NCI-H2171 treated with DMSO at 0.1 percent for 48 hours (cell line): ENCODE measurements around the gene ATP5MC2.
A peak's percentile ranks its signal among the peaks of the same experiment; 100 is the strongest.
"Not testable (repeated sequence)": the region's sequence is repeated elsewhere in the genome, so short reads cannot be mapped to it uniquely, and the experiment has no call there.

Experiments used
- DNase-seq: peaks from one replicate; lab custom pipeline; 2025; lab: John Stamatoyannopoulos, UW

Gene ATP5MC2

DNA sequence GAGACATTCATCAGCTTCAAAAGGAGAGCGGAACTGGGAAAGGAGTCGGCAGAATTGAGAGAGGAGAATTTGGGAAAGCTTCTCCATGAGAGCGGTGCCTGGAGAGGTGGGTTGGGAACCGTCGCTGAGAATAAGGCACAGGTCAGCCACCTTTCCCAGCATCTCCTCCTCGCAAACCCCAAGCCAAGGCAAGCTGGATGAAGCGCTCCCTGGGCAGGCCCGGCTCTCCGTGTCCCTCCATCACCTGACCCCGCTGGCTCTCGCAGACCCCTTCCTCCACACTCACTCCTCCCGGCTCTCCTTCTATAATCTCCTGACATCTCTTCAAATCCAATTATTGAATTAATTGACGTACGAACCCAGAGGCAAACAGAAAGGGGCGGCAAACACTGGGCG, 18.9 kb upstream of the ATP5MC2 start:
- no peak for DNase-seq

DNA sequence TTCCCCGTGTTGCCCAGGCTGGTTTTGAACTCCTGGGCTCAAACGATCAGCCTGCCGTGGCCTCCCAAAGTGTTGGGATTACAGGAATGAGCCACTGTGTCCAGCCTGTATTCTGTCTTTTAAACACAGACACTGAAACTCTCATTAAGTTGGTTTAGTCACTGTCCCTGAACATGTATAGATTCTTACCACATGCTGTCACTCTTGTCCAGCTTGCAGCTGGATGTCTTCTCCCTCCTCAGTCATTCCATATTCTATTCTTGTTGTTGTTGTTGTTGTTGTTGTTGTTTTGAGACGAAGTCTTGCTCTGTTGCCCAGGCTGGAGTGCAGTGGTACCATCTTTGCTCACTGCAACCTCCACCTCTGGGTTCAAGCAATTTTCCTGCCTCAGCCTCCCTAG, 12.3 kb upstream of the ATP5MC2 start:
- no peak for DNase-seq

DNA sequence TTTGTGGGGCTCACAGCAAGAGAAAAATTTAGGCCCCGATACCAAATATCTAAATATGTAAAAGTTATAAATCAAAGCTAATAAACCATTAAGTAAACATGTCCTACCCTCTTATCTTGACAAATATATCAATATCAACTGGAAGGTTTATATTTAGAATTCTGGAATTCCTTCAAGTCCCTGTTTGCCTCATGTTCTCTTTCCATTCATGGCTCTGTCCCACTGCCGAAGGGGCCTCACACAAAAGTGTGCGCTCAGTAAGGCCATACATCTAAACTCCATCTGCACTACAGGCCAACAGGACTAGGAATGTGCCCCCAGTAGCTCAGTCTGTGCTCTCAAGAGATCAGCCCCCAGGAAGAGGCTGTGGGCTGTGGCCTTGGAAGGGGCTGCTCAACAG, 10.6 kb upstream of the ATP5MC2 start:
- DNase-seq: no peak

DNA sequence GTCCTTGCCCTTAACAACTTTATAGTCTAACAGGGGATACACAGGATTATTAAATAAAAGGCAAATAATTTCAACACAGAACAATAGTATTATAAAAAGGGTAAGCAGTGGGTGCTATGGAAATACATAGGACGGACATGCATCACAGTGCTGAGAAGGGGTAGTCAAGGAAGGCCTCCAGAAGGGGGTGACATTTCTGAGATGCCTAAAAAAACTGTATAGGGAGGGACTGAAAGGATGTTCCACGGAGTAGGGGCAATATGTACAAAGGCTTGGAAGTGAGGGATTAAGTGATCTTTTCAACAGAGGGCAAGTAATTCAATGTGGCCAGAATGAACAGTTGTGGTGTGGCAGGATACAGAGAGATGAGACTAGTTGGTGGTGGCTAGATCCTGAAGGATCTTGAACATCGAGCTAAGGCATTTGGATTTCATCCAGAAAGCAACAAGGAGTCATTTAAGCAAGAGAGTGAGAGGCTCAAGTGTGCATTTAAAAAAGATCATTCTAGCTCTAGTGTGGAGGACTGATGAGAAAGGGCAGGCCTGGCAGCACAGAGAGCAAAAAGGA, 8.9 kb upstream of the ATP5MC2 start:
- no peak for DNase-seq

DNA sequence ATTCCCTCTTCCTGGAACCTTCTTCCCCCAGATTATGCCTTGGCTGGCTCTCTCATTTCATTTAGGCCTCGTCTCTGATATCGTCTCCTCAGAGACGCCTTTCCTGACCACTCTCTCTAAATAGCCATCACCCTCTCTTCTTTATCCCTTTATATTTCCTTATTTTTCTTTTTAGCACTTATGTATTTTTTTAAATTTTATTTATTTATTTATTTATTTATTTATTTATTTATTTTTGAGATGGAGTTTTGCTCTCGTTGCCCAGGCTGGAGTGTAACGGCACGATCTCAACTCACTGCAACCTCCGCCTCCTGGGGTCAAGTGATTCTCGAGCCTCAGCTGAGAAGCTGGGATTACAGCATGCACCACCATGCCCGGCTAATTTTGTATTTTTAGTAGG, 8.1 kb upstream of the ATP5MC2 start:
- no peak for DNase-seq

DNA sequence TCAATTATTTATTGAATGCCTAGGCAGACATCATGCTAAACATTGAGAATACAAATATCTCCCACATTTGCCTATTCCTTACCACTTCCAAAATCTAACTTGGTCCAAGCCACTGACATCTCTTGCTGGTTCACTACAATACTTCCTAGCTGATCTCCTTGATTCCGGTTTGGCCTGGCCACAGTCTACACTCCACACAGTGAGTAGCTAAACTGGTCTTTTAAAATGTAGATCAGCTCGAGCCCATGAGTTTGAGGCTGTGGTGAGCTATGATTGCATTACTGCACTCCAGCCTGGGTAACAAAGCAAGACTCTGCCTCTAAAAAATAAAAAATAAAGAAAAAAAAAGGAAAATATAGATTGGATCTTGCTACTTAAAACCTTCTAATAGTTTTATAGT, 7.6 kb upstream of the ATP5MC2 start:
- no peak for DNase-seq

DNA sequence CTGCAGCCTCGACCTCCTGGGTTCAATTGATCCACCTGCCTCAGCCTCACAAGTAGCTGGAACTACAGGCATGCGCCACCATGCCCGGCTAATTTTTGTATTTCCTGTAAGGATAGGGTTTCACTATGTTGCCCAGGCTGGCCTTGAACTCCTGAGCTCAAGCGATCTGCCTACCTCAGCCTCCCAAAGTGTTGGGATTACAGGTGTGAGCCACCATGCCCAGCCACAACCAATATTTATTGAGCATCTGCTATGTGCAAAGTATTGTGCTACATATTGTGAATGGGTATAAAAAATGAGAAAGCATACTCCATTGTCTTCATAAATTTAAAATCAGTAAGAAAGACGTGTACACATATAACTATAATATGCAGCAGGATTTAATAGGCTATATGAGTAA, 4.2 kb upstream of the ATP5MC2 start:
- not testable (repeated sequence) for DNase-seq

DNA sequence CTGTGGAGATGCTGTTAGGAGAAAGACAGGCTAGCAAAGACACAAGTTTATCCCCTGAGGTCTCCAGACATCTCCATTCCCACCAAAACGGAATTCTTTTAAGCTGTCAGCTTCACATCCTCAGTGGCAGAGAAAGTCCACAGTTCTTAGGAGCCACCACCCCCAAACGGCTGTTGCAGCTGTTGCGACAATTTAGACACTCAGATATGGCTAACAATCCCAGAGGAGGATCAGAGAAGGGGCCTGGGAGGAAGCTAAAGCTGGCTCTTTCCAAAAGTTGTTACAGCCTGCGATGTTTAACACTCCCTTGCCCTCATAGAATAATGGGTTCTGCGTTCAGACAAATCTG, 1.9 kb upstream of the ATP5MC2 start:
- DNase-seq: peak; percentile 59

DNA sequence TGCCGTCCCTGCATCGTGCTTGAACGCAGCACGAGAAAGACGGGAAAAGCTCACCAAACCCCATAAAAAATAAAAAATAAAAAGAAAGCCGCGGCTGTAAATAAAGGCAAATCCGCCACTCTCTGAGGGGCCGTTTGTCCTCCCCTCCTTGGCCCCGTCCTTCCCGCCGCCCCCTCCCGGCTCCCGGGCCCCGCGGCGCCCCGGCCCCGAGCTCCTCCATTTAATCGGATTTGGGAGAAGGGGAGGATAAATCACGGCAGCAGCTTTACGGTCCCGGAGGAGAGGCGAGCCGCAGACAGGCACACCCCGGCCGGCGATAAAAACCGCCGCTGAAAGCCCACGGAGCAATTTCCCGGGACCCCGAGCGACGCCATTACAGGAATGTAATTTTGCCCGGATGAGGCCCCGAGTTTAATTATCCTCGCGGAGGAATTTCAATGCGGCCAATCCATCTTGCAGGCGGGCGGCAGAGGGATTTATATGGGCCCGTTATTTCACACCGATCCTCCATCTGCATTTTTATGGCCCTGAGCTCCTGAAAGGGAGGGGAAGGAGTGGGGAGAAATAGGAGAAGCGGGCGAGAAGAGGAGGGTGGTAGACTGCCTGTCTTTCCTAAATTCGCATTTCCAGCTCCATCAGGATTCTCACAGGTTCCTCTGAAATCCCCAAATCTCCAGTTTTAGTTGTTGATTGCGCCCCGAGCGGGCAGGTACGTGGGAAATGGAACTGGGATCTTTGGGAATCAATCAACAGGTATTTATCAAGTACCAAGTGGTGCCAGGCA, 1.3 kb upstream of the ATP5MC2 start:
- peak; percentile 67 for DNase-seq

DNA sequence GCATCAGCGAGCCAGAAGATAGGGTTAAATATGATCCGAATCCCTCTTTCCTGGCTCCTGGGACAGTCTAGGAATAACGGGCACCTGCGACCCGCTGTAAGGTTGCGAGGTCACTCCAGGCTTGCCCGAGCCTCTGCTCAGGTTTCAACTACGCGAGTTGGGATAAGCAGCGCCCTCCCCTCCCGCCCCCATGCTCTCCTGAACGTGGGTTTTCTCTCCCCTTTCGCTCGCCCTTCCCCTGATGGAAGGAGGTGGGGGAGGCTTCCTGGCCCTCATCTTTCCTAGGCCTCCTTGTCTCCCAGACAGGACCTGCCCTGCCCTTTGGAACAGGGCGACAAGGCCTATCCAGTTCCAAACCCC, 753 bp upstream of the ATP5MC2 start:
- DNase-seq: peak; percentile 84

DNA sequence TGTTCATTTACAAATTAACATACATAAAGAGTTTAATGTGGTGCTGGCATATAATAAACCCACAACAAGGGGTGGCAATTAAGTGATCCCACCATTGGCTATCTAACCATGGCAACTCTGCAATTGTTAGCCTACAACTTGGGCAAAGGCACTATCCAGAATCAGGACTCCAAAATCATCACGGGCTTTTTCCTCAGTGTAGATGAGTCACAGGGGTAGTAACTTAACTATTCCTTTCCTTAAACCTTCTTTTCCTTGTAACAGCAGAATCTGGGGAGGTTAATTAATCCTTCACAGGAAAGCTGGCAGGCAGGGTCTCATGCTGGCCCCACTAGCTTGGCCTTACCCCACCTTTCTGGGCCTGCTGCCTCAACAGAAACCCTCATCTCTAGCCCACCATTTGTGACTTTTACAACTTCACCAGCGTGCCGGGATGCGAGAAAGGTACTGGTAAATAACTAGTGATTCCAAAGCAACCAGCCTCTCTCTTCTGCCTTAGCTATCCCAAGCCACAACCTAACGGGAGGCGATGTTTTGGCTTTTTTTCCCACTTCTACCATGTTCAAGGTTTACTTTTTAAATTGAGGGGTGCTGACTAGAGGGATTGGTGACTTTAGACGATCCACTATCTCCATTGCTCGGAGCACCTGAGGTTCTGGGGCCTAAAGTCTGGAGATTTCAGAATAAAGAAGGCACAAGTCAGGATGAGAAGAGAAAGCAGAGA, 744 bp downstream of the ATP5MC2 start:
- DNase-seq: no peak

DNA sequence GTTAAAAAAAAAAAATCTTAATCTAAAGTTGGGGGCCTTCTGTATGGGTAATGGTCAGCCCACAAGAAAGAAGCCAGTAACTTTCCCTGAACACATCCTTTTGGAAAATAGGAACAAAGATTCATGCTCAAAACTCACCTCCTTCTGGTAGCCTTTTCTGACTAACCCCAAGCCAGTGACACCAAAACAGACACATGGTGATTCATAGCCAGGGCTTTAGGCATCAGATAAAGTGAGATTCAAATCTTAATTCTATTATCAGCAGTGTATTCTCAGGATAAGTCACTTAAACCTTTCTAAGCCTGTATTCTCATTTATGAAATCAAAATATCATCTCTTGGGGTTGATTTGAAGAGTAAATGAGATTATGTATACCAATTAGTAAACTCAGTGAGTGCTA, 4.9 kb downstream of the ATP5MC2 start:
- DNase-seq: no peak

DNA sequence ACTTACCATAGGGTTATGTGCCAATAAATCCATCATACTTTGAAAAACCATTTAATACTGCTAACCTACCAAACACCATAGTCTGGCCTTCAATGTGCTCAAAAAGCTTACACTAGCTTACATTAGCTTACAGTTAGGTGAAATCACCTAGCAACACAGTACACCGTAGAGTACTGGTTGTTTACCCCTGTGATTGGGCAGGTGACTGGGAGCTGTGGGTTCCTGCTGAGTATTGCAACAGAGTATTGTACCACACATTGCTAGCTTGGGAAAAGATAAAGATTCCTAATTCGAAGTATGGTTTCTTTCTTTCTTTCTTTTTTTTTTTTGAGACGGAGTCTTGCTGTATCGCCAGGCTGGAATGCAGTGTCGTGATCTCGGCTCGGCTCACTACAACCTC, 5.6 kb downstream of the ATP5MC2 start:
- DNase-seq: no peak

DNA sequence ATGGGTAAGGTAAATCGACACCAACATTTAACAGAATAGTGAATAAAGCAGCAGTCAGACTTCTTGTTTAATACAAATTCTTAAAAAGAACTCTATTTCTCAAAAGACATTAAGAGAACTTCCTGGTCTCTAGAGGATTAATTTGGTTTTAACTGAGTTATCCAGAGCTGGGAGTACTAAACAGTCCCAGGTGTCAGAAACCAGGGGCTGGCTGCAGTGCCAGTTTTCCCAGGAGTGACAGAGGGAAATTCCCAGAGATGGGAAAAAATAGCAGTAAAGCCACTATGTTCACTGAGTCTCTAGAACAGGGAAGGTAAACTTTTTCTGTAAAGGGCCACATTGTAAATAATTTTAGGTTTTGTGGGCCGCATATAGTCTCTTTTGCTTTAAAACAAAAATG, 8.8 kb downstream of the ATP5MC2 start:
- DNase-seq: no peak

DNA sequence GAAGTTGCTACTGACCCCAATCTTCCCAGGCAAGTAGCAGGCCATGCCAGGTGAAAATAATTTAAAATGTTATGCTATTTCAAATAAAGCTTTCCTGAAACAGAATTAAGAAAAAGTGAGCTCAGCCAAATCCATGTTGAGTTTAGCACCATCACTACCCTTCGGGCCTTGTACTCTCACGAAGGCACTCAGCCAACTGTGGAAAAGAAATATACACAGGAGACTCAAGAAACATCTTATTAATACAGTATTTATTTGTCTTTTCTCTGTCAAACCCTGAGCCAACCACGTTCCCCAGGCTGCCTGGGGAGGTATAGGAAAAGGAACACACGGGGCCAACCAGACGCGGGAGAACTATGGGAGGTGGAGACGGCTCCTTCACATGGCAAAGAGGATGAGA, 10.9 kb downstream of the ATP5MC2 start:
- no peak for DNase-seq

DNA sequence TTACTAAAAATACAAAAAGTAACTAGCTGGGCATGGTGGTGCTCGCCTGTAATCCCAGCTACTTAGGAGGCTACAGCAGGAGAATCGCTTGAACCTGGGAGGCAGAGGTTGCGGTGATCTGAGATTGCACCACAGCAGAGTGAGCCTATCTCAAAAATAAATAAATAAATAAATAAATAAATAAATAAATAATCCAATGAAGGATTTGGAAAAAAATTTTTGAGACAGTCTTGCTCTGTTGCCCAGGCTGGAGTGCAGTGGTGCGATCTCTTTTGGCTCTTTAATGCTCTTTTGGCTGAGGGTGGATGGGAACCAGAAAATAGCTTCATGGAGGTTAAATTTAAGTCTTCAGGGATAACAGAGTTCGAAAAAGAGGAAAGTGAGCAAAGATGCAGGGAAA, 11.7 kb downstream of the ATP5MC2 start:
- no peak for DNase-seq

DNA sequence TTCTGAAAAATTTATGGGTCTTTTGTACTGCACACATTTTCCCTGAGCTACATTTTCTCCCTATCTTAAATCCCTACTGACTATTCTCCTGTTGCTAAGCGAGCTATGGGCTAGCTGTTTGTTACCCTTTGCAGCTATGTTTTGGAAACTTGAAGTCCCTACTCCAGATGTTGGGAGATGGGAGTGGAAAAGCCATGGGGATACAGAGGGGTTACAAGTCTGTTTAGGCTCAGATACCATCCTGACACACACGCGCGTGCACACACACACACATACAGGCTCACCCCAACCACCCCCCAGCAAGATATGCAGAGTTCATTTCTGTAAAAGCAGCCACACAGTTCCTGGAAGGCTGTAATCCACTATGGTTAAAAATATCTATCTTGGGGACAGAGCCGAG, 15.8 kb downstream of the ATP5MC2 start:
- DNase-seq: no peak

DNA sequence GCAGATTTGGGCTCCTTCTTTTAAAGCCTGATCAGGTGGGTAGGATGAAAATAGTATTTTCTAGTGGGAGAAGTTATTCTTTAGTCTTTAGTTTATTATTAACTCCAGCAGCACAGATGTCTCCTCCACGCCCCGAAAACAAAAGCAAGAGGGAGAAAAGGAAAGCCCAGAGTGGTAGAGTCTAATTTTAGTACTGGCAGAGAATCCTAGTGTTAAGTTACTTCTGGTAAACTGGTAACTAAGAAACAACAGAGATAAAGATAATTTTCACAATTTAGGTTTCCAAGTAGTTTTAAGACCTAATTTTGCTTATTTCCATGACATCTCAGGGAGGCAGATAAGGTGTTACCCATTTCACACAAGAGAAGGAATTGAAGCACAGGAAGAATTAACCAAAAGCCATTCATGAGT, 16.3 kb downstream of the ATP5MC2 start:
- no peak for DNase-seq

DNA sequence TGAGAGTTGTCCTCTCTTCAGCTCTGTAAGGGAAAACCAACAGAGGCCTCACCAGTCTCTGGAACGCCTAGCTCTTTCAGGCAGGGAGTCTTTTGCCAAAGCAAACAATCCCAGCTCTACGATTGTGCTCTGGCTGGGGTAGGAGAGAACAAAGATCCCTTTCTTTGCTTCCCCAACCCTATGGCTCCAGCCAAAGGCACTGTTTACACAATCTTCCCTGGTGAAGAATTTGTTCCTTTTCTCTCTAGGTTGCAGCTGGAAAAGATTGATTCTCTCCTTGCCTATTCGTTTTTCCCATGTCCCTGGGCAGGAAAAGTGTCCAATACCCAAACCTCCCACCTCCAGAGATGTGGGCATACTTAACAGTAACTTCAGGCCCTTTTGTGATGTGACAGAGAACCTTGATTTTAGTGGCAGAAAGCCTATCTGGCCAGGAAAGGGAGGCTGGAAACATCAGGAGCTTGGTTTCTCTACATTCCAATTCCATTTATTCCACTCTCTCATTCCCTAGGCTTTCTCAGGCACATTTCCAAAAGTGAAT, 16.8 kb downstream of the ATP5MC2 start:
- no peak for DNase-seq

DNA sequence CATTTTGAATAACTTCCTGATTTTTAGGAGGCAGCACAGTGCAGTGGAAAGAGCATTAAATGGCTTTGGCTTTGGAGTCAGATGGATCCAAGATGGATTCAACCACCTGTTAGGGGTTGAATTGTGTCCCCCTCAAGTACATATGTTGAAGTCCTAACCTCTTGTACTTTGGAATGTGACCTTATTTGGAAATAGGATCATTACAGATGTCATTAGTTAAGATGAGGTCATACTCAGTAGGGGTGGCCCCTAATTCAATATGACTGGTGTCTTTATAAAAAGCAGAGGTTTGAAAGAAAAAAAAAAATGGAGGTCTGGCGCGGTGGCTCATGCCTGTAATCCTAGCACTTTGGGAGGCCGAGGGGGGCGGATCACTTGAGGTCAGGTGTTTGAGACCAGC, 18.8 kb downstream of the ATP5MC2 start:
- no peak for DNase-seq

DNA sequence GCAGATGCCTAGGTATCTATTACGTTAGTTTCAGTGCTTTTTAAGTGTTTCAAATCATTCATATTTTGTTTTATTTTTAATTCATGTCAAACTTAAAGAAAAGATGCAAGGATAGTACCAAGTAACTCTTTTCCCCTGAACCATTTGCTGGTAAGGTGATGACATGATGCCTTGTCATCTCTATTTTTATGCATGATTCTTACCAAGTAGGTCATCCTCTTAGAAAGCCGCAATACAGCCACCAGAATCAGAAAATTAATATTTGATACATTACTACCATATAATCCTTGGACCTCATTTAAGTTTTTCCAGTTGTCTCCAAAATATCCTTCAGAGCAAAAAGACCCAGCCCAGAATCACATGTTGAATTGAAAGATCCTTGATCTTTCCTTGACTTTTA, 22.3 kb downstream of the ATP5MC2 start:
- no peak for DNase-seq

DNA sequence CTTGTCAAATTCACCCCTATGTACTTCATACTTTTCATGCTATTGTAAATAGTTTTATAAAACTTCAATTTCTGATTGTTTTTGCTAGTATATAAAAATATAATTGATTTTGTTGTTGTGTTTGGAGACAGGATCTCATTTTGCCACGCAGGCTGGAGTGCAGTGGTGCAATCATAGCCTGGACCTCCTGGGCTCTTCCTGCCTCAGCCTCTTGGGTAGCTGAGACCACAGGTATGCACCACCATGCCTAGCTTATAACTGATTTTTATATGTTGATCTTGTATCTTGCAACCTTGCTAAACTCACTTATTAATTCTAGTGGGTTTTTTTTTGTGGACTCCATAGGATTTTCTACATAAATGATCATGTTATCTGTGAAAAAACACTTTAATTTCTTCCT, 23.5 kb downstream of the ATP5MC2 start:
- DNase-seq: no peak

DNA sequence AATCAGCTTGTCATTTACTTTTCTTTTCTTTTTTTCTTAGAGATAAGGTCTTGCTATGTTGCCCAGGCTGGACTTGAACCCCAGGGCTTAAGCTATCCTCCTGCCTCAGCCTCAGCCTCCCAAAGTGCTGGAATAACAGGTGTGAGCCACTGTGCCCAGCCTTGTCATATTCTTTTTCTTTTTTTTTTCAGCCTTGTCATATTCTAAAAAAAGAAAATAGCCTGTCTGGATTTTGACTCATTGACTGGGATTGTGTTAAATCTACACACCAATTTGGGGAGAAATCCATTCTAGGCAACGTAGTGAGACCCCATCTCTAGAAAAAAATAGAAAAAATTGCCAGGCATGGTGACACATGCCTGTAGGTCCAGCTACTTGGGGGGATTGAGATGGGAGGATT, 24.1 kb downstream of the ATP5MC2 start:
- no peak for DNase-seq
